GM19328 (cell line): ENCODE measurements around the gene FHIT.

Experiments used
- ATAC-seq: cut with Tn5 transposase; IDR thresholded peaks from one replicate; pipeline ENCODE4 v1.9.1; 2021; ENCODE audit warnings: mild to moderate bottlenecking, moderate library complexity; ENCODE audit not compliant: unreplicated experiment

Gene FHIT

GRCh38 chr3:60269377-60269776 lies 981.9 kb downstream of the FHIT start:
- ATAC-seq, result no peak

GRCh38 chr3:60268123-60268522 lies 983.1 kb downstream of the FHIT start:
- no peak for ATAC-seq

GRCh38 chr3:60266444-60266843 lies 984.8 kb downstream of the FHIT start:
- ATAC-seq, result no peak

- no peak for ATAC-seq
Measured at GRCh38 chr3:60263191-60263590, 988.1 kb downstream of the FHIT start.

GRCh38 chr3:60262546-60262945 lies 988.7 kb downstream of the FHIT start:
- ATAC-seq, result no peak

GRCh38 chr3:60260546-60260945 lies 990.7 kb downstream of the FHIT start:
- no peak for ATAC-seq

GRCh38 chr3:60250810-60251209 lies 1000.4 kb downstream of the FHIT start:
- ATAC-seq, result no peak

- no peak for ATAC-seq
Measured at GRCh38 chr3:60250206-60250605, 1001.0 kb downstream of the FHIT start.

- no peak for ATAC-seq
Measured at GRCh38 chr3:60246361-60246760, 1004.9 kb downstream of the FHIT start.

- no peak for ATAC-seq
Measured at GRCh38 chr3:60243456-60243855, 1007.8 kb downstream of the FHIT start.

- no peak for ATAC-seq
Measured at GRCh38 chr3:60240492-60240891, 1010.8 kb downstream of the FHIT start.

- no peak for ATAC-seq
Measured at GRCh38 chr3:60238550-60238949, 1012.7 kb downstream of the FHIT start.

- no peak for ATAC-seq
Measured at GRCh38 chr3:60229502-60229901, 1021.8 kb downstream of the FHIT start.

GRCh38 chr3:60228823-60229222 lies 1022.4 kb downstream of the FHIT start:
- ATAC-seq, result no peak

- ATAC-seq, result no peak
Measured at GRCh38 chr3:60226912-60227311, 1024.3 kb downstream of the FHIT start.

- ATAC-seq, result no peak
Measured at GRCh38 chr3:60225848-60226247, 1025.4 kb downstream of the FHIT start.

GRCh38 chr3:60220768-60221167 lies 1030.5 kb downstream of the FHIT start:
- no peak for ATAC-seq

- ATAC-seq, result no peak
Measured at GRCh38 chr3:60219501-60219900, 1031.8 kb downstream of the FHIT start.

- ATAC-seq, result no peak
Measured at GRCh38 chr3:60217156-60217911, 1033.9 kb downstream of the FHIT start.

GRCh38 chr3:60216462-60217075 lies 1034.7 kb downstream of the FHIT start:
- no peak for ATAC-seq

- no peak for ATAC-seq
Measured at GRCh38 chr3:60215946-60216345, 1035.3 kb downstream of the FHIT start.

- ATAC-seq, result no peak
Measured at GRCh38 chr3:60207905-60208304, 1043.3 kb downstream of the FHIT start.

- ATAC-seq, result no peak
Measured at GRCh38 chr3:60206206-60206605, 1045.0 kb downstream of the FHIT start.
